Fibroblast of mammary gland (primary cell): ENCODE measurements around the gene GALNT17.
A peak's percentile ranks its signal among the peaks of the same experiment; 100 is the strongest.

Source experiments
- DNase-seq: peaks from one replicate; pipeline ENCODE4 v3.0.0-alpha.2; 2010; ENCODE audit warnings: low read depth
- H3K4me3 ChIP-seq: 2 replicates; pipeline ENCODE4 v1.5.1; 2011; ENCODE audit warnings: low read depth, mild to moderate bottlenecking, low read length, moderate library complexity; ENCODE audit not compliant: control insufficient read depth
- CTCF ChIP-seq: conservative IDR thresholded peaks from 2 replicates; pipeline ENCODE4 v1.5.1; 2011; ENCODE audit warnings: low read depth, low read length, inconsistent platforms; ENCODE audit not compliant: control insufficient read depth, insufficient read depth

The GALNT17 gene

GRCh38 chr7:71498381-71498780, 366.4 kb downstream of the GALNT17 start:
- no peak for DNase-seq
- no peak for TF ChIP-seq CTCF
- H3K4me3 ChIP-seq: no peak overlapping the region

GRCh38 chr7:71504697-71505441, 372.9 kb downstream of the GALNT17 start:
- no peak for DNase-seq
- no peak for TF ChIP-seq CTCF
- H3K4me3 ChIP-seq: no peak overlapping the region

- H3K4me3 ChIP-seq: no peak overlapping the region
- TF ChIP-seq CTCF: no peak
- no peak for DNase-seq
These were observed 374.9 kb downstream of the GALNT17 start for GRCh38 chr7:71506822-71507221.

GRCh38 chr7:71507680-71508602, 376.0 kb downstream of the GALNT17 start:
- H3K4me3 ChIP-seq: no peak overlapping the region
- TF ChIP-seq CTCF: no peak
- no peak for DNase-seq

- DNase-seq: no peak
- no peak for TF ChIP-seq CTCF
These were observed 377.4 kb downstream of the GALNT17 start for GRCh38 chr7:71509381-71509780.

GRCh38 chr7:71511361-71511807, 379.4 kb downstream of the GALNT17 start:
- H3K4me3 ChIP-seq: no peak overlapping the region
- TF ChIP-seq CTCF: peak; percentile 16

More at GRCh38 chr7:71509381-71509780, 377.4 kb downstream of the GALNT17 start:
- no peak overlapping the region for H3K4me3 ChIP-seq

More at GRCh38 chr7:71511361-71511807, 379.4 kb downstream of the GALNT17 start:
- peak; percentile 17 for DNase-seq
